Erythroblast (primary cell): Measurements from ENCODE around the gene UBA52.

ENCODE experiments used
- GATA1 ChIP-seq: IDR thresholded peaks from 2 replicates; pipeline ENCODE4 v1.6.1; 2011; ENCODE audit warnings: low read depth, mild to moderate bottlenecking, control low read depth, low read length, moderate library complexity
- POLR2A ChIP-seq: IDR thresholded peaks from 2 replicates; pipeline ENCODE4 v1.6.1; 2011; ENCODE audit warnings: mild to moderate bottlenecking, low read length

- no peak for TF ChIP-seq POLR2A
- no peak for TF ChIP-seq GATA1
Observed at GRCh38 chr19:18610556-18611326, 39.1 kb downstream of the UBA52 start.
